Measurements from ENCODE around the gene RNF103. TPM values are rescaled to one million over a fixed set of nuclear protein-coding genes. Genes with fewer than 3 reads are reported as not detected.

The RNF103 gene
- total and polyA plus RNA-seq, 2 of the 13 experiments (the other 11 are each of a cell fraction or from before 2014, with no cell fraction given), result 19.8 to 21.1 TPM

DNA sequence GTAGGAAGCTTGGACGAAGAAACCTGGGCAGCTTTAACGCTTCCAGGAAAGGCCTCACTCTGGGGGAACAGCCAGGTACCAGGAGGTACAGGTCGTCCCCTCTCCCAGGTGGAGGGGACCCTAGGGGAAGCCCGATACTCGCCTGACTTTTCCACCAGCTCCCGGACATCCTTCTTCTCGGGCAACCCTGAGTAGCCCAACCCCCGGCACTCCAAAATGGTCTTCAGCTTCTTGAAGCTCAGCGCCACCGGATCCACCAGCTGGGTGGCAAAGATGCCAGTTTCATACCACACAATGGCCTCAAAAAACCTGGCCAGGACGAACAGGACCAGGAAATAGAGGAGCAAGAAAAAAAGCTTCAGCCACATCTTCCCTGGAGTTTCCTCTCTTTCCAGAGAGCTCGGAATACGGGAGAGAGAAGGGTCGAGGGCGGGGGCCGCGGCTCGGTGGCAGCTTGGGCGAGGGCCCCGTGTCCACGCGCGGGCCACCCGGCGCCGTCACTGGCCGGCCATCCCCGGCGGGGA is 1.1 kb downstream of the RNF103 start (continued):
- TF ChIP-seq SP1 (IDR thresholded peaks at IDR 0.05), result no peak
- TF ChIP-seq SP1 (CRISPR knock-in tag; IDR thresholded peaks at IDR 0.05), result no peak
- peak; percentile 45; the same call in 1 of the 2 replicates for TF ChIP-seq PHF8 (CRISPR knock-in tag; IDR thresholded peaks at IDR 0.05)
- TF ChIP-seq ZNF33B (CRISPR knock-in tag; IDR thresholded peaks at IDR 0.05), result 0 out of 2 replicates have a peak, but pooled peaks have one; percentile 59
- peak; percentile 60 for TF ChIP-seq KMT2A (CRISPR knock-in tag; IDR thresholded peaks at IDR 0.05)
- no peak for TF ChIP-seq NFYB (CRISPR knock-in tag; IDR thresholded peaks at IDR 0.05)
- TF ChIP-seq CBX5 (CRISPR knock-in tag; IDR thresholded peaks at IDR 0.05; ENCODE audit: borderline replicate concordance), result 0 out of 2 replicates have a peak, but pooled peaks have one; percentile 54

DNA sequence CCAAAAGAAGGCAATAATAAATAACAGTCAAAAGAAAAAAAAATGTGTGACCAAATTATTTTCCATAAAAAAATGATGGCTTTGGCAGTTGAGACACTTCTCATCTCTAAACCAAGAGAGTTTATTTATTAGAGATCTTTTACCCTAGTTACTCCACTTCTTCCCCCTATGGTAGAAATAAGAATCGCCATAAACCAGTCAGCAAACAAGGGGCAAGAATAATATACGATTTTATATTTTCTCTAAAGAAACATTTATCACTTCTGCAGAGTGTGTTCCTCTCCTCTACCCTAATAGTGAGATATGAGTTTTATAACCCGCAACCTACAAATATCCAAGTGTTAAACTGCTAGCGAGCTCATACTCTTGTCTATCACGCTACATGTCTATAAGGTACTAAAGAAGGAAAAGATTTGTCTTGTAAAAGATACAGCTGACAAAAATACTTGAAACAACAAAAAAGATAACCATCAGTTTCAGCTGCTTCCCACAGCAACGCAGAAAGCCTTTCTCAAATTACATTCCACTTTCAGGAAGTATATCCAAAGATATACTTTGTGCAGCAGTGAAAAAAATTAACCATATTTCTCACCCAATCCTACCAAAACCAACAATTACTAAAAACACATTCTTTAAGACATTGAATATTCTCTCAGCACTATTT is 2.3 kb downstream of the RNF103 start:
- ATAC-seq, result no peak
- Histone ChIP-seq H4K20me1 (ENCODE audit: insufficient read depth, low read length) (peaks cover 26% of the 10 kb centered on the region), H3K79me2 (ENCODE audit: insufficient read depth, low read length) (peaks cover 57% of the 10 kb centered on the region), H3K4me3 (replicated peaks in 1 of 3; ENCODE audit: insufficient read depth in 1 of 3, low read depth in 2 of 3, low read length in 3 of 3) (peak overlapping the region; percentile 67 to 89 (median 87)), H3K4me2 (ENCODE audit: low read depth, low read length) (peak overlapping the region; percentile 72), H3K9ac (ENCODE audit: insufficient read depth, low read depth, low read length) (peak overlapping the region; percentile 86), H3K27me3 (ENCODE audit: control insufficient read depth in 1 of 2, insufficient read depth in 2 of 2, low read length in 2 of 2) (no peaks in the 10 kb centered on the region; a peak in 1 of 5 replicates), H3K36me3 (replicated peaks in 1 of 2; ENCODE audit: control insufficient read depth in 1 of 2, insufficient read depth in 2 of 2, low read length in 2 of 2) (peaks cover 2 to 21% of the 10 kb centered on the region in 2 experiments; a peak in 4 of 5 replicates), H3K27ac (ENCODE audit: extremely low read length, insufficient read depth, low read length) (no peak overlapping the region), H3K4me1 (ENCODE audit: insufficient read depth, low read length) (peaks cover 60% of the 10 kb centered on the region), H3K9me3 (ENCODE audit: low read length) (no peaks in the 10 kb centered on the region), H2AFZ (ENCODE audit: low read length) (no peak overlapping the region)
- peak; percentile 46 for FAIRE-seq
- in situ Hi-C loops (cut with HindIII; ENCODE audit: extremely low pct_ligation_motif_present, low pct_unique_long_range_greater_than_20kb), result loop anchor here (10.0 kb wide), 1 partner anchor 53 kb away; no protein-coding TSS in a partner anchor
- intact Hi-C loops (cut with micrococcal nuclease; ENCODE audit: unreplicated experiment), result loop anchor here (5.0 kb wide), 2 partner anchors 59 to 179 kb away; partner anchors contain the start of genes CHMP3 and KDM3A
- 12% methylated on average over 6 of the region's 6 CpGs for WGBS (ENCODE audit: low lambda C conversion rate)
- BruUV-seq (replicated peaks), result TSS peak; percentile 34
- CTCF ChIA-PET (ENCODE audit: low intra/inter-chr PET ratio, low total read pairs), result no interaction called here
- DNase-seq (ENCODE audit: low spot score), result no peak
- POLR2A ChIA-PET, result interaction anchor here (1.3 to 2.1 kb wide), 3 partner anchors 12 to 181 kb away, joined by 4 to 8 read pairs (median 4); partner anchors contain the start of gene KDM3A
- TF ChIP-seq E2F5 (CRISPR knock-in tag; conservative IDR thresholded peaks at IDR 0.05) (no peak), BORCS8-MEF2B (CRISPR knock-in tag; IDR thresholded peaks at IDR 0.05) (no peak), FOXM1 (CRISPR knock-in tag; IDR thresholded peaks at IDR 0.05) (no peak), ZSCAN12 (CRISPR knock-in tag; IDR thresholded peaks at IDR 0.05) (no peak), ARNTL (CRISPR knock-in tag; IDR thresholded peaks at IDR 0.05) (no peak), ASH2L (IDR thresholded peaks at IDR 0.05; ENCODE audit: insufficient read length, low read depth, low read length) (peak; percentile 24), TBL1XR1 (IDR thresholded peaks at IDR 0.05; ENCODE audit: borderline replicate concordance, low read length, partially characterized antibody) (no peak), NR2F1 (CRISPR knock-in tag; IDR thresholded peaks at IDR 0.05) (no peak), SIX1 (CRISPR knock-in tag; IDR thresholded peaks at IDR 0.05; ENCODE audit: borderline replicate concordance) (peak; percentile 82; the same call in 1 of the 2 replicates), SIX4 (CRISPR knock-in tag; IDR thresholded peaks at IDR 0.05) (peak; percentile 84), KLF6 (CRISPR knock-in tag; IDR thresholded peaks at IDR 0.05) (no peak)
- TF ChIP-seq, protein P1, sequence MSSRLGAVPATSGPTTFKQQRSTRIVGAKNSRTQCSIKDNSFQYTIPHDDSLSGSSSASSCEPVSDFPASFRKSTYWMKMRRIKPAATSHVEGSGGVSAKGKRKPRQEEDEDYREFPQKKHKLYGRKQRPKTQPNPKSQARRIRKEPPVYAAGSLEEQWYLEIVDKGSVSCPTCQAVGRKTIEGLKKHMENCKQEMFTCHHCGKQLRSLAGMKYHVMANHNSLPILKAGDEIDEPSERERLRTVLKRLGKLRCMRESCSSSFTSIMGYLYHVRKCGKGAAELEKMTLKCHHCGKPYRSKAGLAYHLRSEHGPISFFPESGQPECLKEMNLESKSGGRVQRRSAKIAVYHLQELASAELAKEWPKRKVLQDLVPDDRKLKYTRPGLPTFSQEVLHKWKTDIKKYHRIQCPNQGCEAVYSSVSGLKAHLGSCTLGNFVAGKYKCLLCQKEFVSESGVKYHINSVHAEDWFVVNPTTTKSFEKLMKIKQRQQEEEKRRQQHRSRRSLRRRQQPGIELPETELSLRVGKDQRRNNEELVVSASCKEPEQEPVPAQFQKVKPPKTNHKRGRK (CRISPR knock-in tag; IDR thresholded peaks at IDR 0.05), result no peak
- TF ChIP-seq, protein P2, sequence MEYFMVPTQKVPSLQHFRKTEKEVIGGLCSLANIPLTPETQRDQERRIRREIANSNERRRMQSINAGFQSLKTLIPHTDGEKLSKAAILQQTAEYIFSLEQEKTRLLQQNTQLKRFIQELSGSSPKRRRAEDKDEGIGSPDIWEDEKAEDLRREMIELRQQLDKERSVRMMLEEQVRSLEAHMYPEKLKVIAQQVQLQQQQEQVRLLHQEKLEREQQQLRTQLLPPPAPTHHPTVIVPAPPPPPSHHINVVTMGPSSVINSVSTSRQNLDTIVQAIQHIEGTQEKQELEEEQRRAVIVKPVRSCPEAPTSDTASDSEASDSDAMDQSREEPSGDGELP (IDR thresholded peaks at IDR 0.05; ENCODE audit: borderline replicate concordance, low read depth), result peak; percentile 49; the same call in 1 of the 2 replicates

Measured in HepG2 (cell line).